ENCODE measurements around the gene GP2. TPM values are rescaled to one million over a fixed set of nuclear protein-coding genes. Genes with fewer than 3 reads are reported as not detected.

GP2 gene
- total RNA-seq, 2 donors from 2014 or later: not detected

DNA sequence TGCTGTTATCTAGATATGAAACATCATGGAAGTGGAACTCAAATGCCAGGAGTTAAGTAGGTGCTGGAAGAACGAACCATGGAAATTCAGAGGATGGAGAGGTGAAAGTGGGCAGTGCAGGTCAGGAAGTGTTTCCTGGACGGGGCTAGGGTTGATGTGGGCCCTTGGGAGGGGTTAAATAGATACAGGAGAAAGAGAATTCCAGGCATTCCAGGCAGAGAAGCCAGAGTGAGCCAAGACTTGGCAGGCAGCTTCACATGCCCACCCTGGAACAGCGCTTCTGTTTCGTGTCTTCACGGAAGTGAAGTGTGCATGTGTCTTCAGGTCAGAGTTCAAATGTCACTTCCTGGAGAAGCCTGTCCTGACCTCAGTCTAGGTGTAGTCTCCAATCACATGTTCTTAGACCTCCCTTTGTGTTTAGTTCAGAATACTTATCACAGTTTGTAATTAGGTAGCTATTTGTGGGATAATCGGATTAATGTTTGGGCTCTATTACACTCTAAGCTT lies 41.3 kb downstream of the GP2 start:
- Mint-ChIP-seq H3K4me3 (no peak overlapping the region), H3K27me3 (ENCODE audit: low read depth) (peaks cover 10% of the 10 kb centered on the region), H3K27ac (no peak overlapping the region), H3K9me3 (peaks cover 0 to 3% of the 10 kb centered on the region in 2 donors), H3K36me3 (ENCODE audit: insufficient read depth in 2 of 2) (no peaks in the 10 kb centered on the region), H3K4me1 (ENCODE audit: low read depth) (no peaks in the 10 kb centered on the region)
- no peak for ATAC-seq (replicated peaks in 1 of 2)
- DNase-seq: no peak

DNA sequence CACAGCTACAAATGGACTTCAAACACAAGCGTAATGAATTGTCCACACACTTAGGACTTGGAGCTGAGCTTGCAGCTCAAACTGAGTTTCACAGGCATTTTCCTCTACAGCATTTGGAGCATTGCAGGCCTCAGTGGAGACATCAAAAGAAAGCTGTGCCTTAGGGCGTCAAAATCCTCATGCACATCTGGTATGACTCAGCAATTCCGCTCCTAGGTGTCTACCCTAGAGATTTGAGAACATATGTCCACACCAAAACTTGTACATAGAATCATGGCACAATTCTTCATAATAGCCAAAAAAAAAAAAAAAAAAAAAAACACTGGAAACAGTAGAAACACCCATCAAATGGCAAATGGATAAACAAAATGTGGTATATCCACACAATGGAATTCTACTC lies 47.1 kb downstream of the GP2 start:
- Mint-ChIP-seq H3K4me1 (ENCODE audit: low read depth) (no peaks in the 10 kb centered on the region), H3K9me3 (peaks cover 0 to 5% of the 10 kb centered on the region in 2 donors), H3K27me3 (ENCODE audit: low read depth) (peaks cover 12% of the 10 kb centered on the region), H3K4me3 (no peak overlapping the region), H3K27ac (no peak overlapping the region), H3K36me3 (ENCODE audit: insufficient read depth in 2 of 2) (no peaks in the 10 kb centered on the region)
- DNase-seq (no peak), ATAC-seq (replicated peaks in 1 of 2) (no peak)

DNA sequence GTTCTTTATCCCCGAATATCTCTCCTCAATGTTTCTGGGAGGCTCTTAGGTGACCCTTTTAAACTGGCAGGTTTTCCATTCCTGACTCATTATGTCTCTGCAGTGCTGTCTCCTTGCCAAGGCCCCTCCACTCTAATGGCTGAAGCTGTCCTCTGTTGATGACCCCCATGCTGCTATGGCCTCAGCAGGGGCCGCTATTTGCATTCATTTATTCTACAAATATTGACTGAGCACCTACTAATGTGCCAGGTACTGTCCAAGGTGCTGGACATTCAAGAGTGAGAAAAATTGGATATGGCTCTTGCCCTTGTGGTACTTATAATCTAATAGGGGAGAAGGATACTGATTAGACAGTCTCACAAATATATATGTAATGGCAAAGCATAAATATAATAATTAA lies 55.4 kb downstream of the GP2 start:
- no peak for DNase-seq
- no peak for ATAC-seq (replicated peaks in 1 of 2)
- no peak overlapping the region for H3K27ac Mint-ChIP-seq
- no peak overlapping the region for H3K4me3 Mint-ChIP-seq
- H3K36me3 Mint-ChIP-seq (ENCODE audit: insufficient read depth in 2 of 2): peaks cover 0 to 1% of the 10 kb centered on the region in 2 donors
- H3K9me3 Mint-ChIP-seq: no peaks in the 10 kb centered on the region
- no peaks in the 10 kb centered on the region for H3K4me1 Mint-ChIP-seq (ENCODE audit: low read depth)
- H3K27me3 Mint-ChIP-seq (ENCODE audit: low read depth): no peaks in the 10 kb centered on the region

DNA sequence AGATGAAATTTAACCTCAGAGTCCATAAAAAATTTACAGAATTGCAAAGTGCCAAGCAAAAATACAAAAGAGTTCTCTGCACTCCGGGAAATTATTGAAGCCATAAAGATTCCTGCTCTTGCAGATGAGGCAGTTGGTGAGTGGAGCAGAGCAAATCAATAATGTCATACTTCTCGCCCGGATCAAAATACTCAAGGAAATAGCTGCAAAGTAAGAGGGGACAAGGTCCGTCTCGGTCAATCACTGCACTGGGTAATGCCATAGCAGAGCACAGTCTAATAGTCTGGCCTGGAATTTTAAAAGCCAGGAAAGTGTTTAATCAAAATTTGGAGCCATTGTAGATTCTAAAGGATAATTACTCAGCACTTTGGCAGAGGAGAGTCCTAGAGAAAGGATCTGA lies 58.9 kb downstream of the GP2 start:
- Mint-ChIP-seq H3K4me3 (no peak overlapping the region), H3K27ac (no peak overlapping the region), H3K4me1 (ENCODE audit: low read depth) (no peaks in the 10 kb centered on the region), H3K27me3 (ENCODE audit: low read depth) (no peaks in the 10 kb centered on the region), H3K9me3 (no peaks in the 10 kb centered on the region), H3K36me3 (ENCODE audit: insufficient read depth in 2 of 2) (peaks cover 0 to 1% of the 10 kb centered on the region in 2 donors)
- ATAC-seq (replicated peaks in 1 of 2) (no peak), DNase-seq (no peak)

DNA sequence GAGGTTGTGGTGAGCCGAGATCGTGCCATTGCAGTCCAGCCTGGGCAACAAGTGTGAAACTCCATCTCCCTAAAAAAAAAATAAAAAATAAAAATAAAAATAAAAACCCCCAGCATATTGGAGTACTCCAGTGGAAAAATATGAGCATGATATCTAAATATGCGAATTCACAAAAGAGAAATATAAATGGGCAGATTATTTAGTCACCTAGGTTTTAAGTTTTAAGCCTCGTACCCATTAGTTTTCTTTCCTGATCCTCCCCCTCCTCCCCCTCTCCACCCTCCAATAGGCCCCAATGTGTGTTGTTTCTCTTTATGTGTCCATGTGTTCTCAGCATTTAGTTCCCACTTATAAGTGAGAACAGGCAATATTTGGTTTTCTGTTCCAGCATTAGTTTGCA lies 62.3 kb downstream of the GP2 start:
- Mint-ChIP-seq H3K4me3 (no peak overlapping the region), H3K36me3 (ENCODE audit: insufficient read depth in 2 of 2) (no peaks in the 10 kb centered on the region), H3K4me1 (ENCODE audit: low read depth) (no peaks in the 10 kb centered on the region), H3K27me3 (ENCODE audit: low read depth) (no peaks in the 10 kb centered on the region), H3K27ac (no peak overlapping the region), H3K9me3 (no peaks in the 10 kb centered on the region)
- ATAC-seq (replicated peaks in 1 of 2) (no peak), DNase-seq (no peak)

DNA sequence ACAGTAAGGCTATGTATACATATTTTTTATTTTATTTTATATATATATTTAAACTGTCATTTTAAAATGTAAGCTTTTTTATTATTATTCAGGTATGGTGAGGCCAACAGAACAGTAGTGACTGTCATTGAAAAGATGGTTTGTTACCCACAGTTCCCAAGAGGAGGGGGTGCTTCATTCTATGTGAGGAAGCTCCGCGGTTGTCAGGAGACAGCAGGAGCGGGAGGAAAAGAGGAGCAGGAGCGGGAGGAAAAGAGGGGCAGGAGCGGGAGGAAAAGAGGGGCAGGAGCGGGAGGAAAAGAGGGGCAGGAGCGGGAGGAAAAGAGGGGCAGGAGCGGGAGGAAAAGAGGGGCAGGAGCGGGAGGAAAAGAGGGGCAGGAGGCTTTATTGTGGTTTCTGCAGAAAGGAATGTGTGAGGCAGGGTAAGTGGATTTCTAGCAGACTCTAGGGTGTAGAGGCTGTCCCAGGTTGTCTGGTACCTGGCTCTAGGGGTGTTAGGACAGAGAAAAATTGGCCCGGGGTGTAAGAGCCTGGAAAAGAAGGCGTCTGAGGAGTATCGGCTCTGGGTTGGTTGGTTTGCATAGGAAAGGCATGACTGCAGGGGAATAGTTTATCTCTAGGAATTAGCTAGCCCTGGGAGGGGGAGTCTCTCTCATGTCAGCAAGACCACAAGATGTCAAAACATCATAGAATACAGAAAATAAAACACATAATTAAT lies 64.0 kb downstream of the GP2 start:
- Mint-ChIP-seq H3K9me3 (no peaks in the 10 kb centered on the region), H3K4me1 (ENCODE audit: low read depth) (no peaks in the 10 kb centered on the region), H3K4me3 (no peak overlapping the region), H3K27me3 (ENCODE audit: low read depth) (no peaks in the 10 kb centered on the region), H3K36me3 (ENCODE audit: insufficient read depth in 2 of 2) (no peaks in the 10 kb centered on the region), H3K27ac (no peak overlapping the region)
- no peak for ATAC-seq (replicated peaks in 1 of 2)
- DNase-seq: no peak

DNA sequence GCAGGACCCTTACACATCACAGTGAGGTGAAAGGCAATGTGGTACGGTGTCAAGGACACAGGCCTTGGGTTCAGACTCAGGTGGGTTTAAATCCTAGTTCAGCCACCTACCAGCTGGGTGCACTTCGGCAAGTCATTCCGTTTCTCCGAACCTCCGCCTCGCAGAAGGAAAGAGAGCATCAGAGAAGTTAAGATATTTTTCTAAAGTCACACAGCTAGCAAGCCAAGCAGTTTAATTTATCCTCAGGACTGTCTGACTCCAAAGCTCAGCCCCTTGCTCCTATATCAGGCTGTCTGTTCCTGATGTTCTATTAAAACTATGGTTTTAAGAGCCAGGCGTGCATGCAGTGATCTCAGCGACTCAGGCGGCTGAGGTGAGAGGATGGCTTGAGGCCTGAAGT lies 65.1 kb downstream of the GP2 start:
- Mint-ChIP-seq H3K9me3 (no peaks in the 10 kb centered on the region), H3K27ac (no peak overlapping the region), H3K27me3 (ENCODE audit: low read depth) (no peaks in the 10 kb centered on the region), H3K4me1 (ENCODE audit: low read depth) (no peaks in the 10 kb centered on the region), H3K4me3 (no peak overlapping the region), H3K36me3 (ENCODE audit: insufficient read depth in 2 of 2) (no peaks in the 10 kb centered on the region)
- DNase-seq (no peak), ATAC-seq (replicated peaks in 1 of 2) (no peak)

DNA sequence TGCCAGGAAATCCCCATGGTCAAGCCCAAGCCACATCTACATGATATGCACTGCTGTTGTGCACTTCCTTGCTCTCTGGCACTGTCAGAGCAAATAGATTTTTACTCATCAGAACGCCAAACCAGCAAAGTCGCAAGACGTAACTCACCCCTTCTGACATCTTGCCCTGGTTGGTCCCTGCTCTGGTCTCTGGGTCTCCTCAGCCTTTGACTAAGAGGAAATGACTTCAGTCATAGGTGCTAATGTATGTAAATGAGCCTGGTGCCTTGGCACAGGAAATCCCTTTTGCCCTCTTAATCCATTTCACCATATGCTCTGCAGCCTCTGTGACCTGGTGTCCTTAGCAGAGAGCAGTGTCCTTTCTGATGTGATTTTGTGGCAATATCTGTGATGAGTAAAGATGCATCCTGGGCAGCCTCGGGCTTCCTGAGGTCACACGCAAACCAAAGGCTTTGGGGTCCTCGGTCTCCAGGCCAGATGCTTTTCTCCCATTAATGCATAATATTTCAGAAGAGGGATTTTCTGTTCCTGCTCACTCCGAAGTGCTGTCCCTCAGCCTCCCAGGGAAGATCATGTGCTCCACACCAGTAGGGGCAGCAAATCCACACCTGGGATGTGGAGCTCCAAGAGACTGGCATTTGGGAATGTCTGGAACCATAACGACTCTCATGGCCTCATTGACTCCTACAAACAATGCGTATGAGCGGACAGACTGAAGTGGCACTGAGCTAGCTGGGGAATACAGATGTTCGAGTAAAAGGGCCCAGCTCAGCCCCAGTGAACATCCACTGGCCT lies 66.9 kb downstream of the GP2 start:
- Mint-ChIP-seq H3K4me1 (ENCODE audit: low read depth) (no peaks in the 10 kb centered on the region), H3K27me3 (ENCODE audit: low read depth) (no peaks in the 10 kb centered on the region), H3K36me3 (ENCODE audit: insufficient read depth in 2 of 2) (no peaks in the 10 kb centered on the region), H3K27ac (no peak overlapping the region), H3K4me3 (no peak overlapping the region), H3K9me3 (no peaks in the 10 kb centered on the region)
- ATAC-seq (replicated peaks in 1 of 2) (no peak), DNase-seq (no peak)

Other genes starting within 250 kb of the GP2 start
- gene UMOD, start 25.2 kb upstream of the GP2 start, total RNA-seq: not detected
- not detected for gene PDILT, start 77.2 kb upstream of the GP2 start, total RNA-seq
- gene ACSM5, start 82.0 kb upstream of the GP2 start, total RNA-seq: not detected
- gene ACSM2A, start 124.0 kb upstream of the GP2 start, total RNA-seq: under 1 TPM; 0.49 to 0.79 TPM
- gene ACSM2B, start 248.9 kb upstream of the GP2 start, total RNA-seq: under 1 TPM in 1 of 2 donors, not detected in 1; 0.10 TPM